Measurements from ENCODE around the gene NCKAP5L. TPM values are rescaled to one million over a fixed set of nuclear protein-coding genes. Genes with fewer than 3 reads are reported as not detected.

NCKAP5L gene
- total and polyA plus RNA-seq, 2 donors (not counting 3 experiments of a cell fraction or from before 2014, with no cell fraction given) = 17.4 to 46.1 TPM

GRCh38 chr12:49876070-49876469 lies 47.9 kb upstream of the NCKAP5L start:
- no peak overlapping the region for H3K4me3 ChIP-seq (replicated peaks in 1 of 3; ENCODE audit: insufficient read depth in 1 of 3, low read depth in 1 of 3, low read length in 3 of 3)
- no peaks in the 10 kb centered on the region for H4K20me1 ChIP-seq (replicated peaks; ENCODE audit: control insufficient read depth, extremely low read depth, insufficient read depth, low read length)
- H3K9ac ChIP-seq (replicated peaks; ENCODE audit: extremely low read depth, insufficient read depth, low read length) = no peak overlapping the region
- TF ChIP-seq GATA2 (IDR thresholded peaks at IDR 0.05; ENCODE audit: insufficient read depth, insufficient read length, low read depth, low read length) (no peak), POLR2A (IDR thresholded peaks at IDR 0.05; ENCODE audit: low read depth, low read length) (no peak), FOS (IDR thresholded peaks at IDR 0.05; ENCODE audit: borderline replicate concordance, insufficient read depth, low read length) (no peak), MAX (IDR thresholded peaks at IDR 0.05; ENCODE audit: insufficient read depth, insufficient read length) (no peak), EZH2 (IDR thresholded peaks at IDR 0.05; ENCODE audit: borderline replicate concordance, low read depth, low read length, severe bottlenecking) (no peak), MYC (IDR thresholded peaks at IDR 0.05; ENCODE audit: low read depth, low read length) (no peak)
- peaks cover 0 to 6% of the 10 kb centered on the region in 2 experiments for H3K27me3 ChIP-seq (ENCODE audit: control insufficient read depth in 2 of 2, insufficient read depth in 2 of 2, low read length in 2 of 2)
- no peaks in the 10 kb centered on the region for H3K36me3 ChIP-seq (ENCODE audit: control insufficient read depth in 2 of 2, extremely low read depth in 1 of 2, insufficient read depth in 2 of 2, low read length in 2 of 2)
- H2AFZ ChIP-seq (ENCODE audit: low read depth, low read length) = no peak overlapping the region
- intact Hi-C loops (cut with micrococcal nuclease) (no loop called here), dilution Hi-C loops (cut with MboI; ENCODE audit: extremely low pct_ligation_motif_present, low sequenced_read_pairs) (no loop called here)
- no peaks in the 10 kb centered on the region for H3K4me1 ChIP-seq (ENCODE audit: control insufficient read depth, extremely low read depth, insufficient read depth, low read length)
- H3K9me3 ChIP-seq (replicated peaks; ENCODE audit: control insufficient read depth, insufficient read depth, low read length) = no peaks in the 10 kb centered on the region
- no peak overlapping the region for H3K4me2 ChIP-seq (ENCODE audit: insufficient read depth, low read length)
- DNase-seq (ENCODE audit: low read depth, low spot score) = no peak
- POLR2A ChIA-PET = no interaction called here
- no TSS peak for BruUV-seq (replicated peaks)
- H3K27ac ChIP-seq (ENCODE audit: insufficient read depth, low read depth, low read length) = no peak overlapping the region
- CTCF ChIA-PET = no interaction called here
- FAIRE-seq = no peak
- no peaks in the 10 kb centered on the region for H3K79me2 ChIP-seq (ENCODE audit: control insufficient read depth, insufficient read depth, low read length)
- H3K9me1 ChIP-seq (replicated peaks; ENCODE audit: control insufficient read depth, extremely low read depth, insufficient read depth, low read length) = no peaks in the 10 kb centered on the region

GRCh38 chr12:49875115-49875720 lies 47.0 kb upstream of the NCKAP5L start:
- Histone ChIP-seq H2AFZ (ENCODE audit: low read depth, low read length) (no peak overlapping the region), H4K20me1 (replicated peaks; ENCODE audit: control insufficient read depth, extremely low read depth, insufficient read depth, low read length) (no peaks in the 10 kb centered on the region), H3K27me3 (ENCODE audit: control insufficient read depth in 2 of 2, insufficient read depth in 2 of 2, low read length in 2 of 2) (peaks cover 0 to 6% of the 10 kb centered on the region in 2 experiments), H3K9me3 (replicated peaks; ENCODE audit: control insufficient read depth, insufficient read depth, low read length) (no peaks in the 10 kb centered on the region), H3K9ac (replicated peaks; ENCODE audit: extremely low read depth, insufficient read depth, low read length) (no peak overlapping the region), H3K79me2 (ENCODE audit: control insufficient read depth, insufficient read depth, low read length) (no peaks in the 10 kb centered on the region), H3K4me2 (ENCODE audit: insufficient read depth, low read length) (no peak overlapping the region), H3K9me1 (replicated peaks; ENCODE audit: control insufficient read depth, extremely low read depth, insufficient read depth, low read length) (no peaks in the 10 kb centered on the region), H3K27ac (ENCODE audit: insufficient read depth, low read depth, low read length) (no peak overlapping the region), H3K4me1 (ENCODE audit: control insufficient read depth, extremely low read depth, insufficient read depth, low read length) (no peaks in the 10 kb centered on the region), H3K4me3 (replicated peaks in 1 of 3; ENCODE audit: insufficient read depth in 1 of 3, low read depth in 1 of 3, low read length in 3 of 3) (no peak overlapping the region), H3K36me3 (ENCODE audit: control insufficient read depth in 2 of 2, extremely low read depth in 1 of 2, insufficient read depth in 2 of 2, low read length in 2 of 2) (no peaks in the 10 kb centered on the region)
- FAIRE-seq (no peak), DNase-seq (ENCODE audit: low read depth, low spot score) (no peak)
- TF ChIP-seq MAX (IDR thresholded peaks at IDR 0.05; ENCODE audit: insufficient read depth, insufficient read length) = no peak
- TF ChIP-seq FOS (IDR thresholded peaks at IDR 0.05; ENCODE audit: borderline replicate concordance, insufficient read depth, low read length) = no peak
- TF ChIP-seq POLR2A (IDR thresholded peaks at IDR 0.05; ENCODE audit: low read depth, low read length) = no peak
- no peak for TF ChIP-seq JUN (IDR thresholded peaks at IDR 0.05; ENCODE audit: borderline replicate concordance, insufficient read depth, insufficient read length, low read depth)
- TF ChIP-seq CTCF (IDR thresholded peaks at IDR 0.05; ENCODE audit: extremely low read depth in 1 of 2, insufficient read depth in 1 of 2, low read depth in 1 of 2, low read length in 2 of 2) = no peak
- no peak for TF ChIP-seq MYC (IDR thresholded peaks at IDR 0.05; ENCODE audit: low read depth, low read length)
- no peak for TF ChIP-seq EZH2 (IDR thresholded peaks at IDR 0.05; ENCODE audit: borderline replicate concordance, low read depth, low read length, severe bottlenecking)
- TF ChIP-seq GATA2 (IDR thresholded peaks at IDR 0.05; ENCODE audit: insufficient read depth, insufficient read length, low read depth, low read length) = no peak
- intact Hi-C loops (cut with micrococcal nuclease) = no loop called here
- dilution Hi-C loops (cut with MboI; ENCODE audit: extremely low pct_ligation_motif_present, low sequenced_read_pairs) = no loop called here
- ChIA-PET POLR2A (no interaction called here), CTCF (interaction anchor here (1.4 to 1.6 kb wide), 2 partner anchors 19 to 93 kb away, joined by 4 to 6 read pairs; no protein-coding TSS in a partner anchor)
- no TSS peak for BruUV-seq (replicated peaks)
